Measurements from ENCODE around the gene CARD18. TPM values are rescaled to one million over a fixed set of nuclear protein-coding genes. Genes with fewer than 3 reads are reported as not detected.

The CARD18 gene
- total RNA-seq, result not detected in 2 replicates

GRCh38 chr11:105139669-105140068, at the start of gene CARD18:
CARD18 (minus strand) TSS chr11:105139769; CDS start chr11:105139726, 43 bp downstream.

Other genes starting within 250 kb of the CARD18 start
- gene CASP12, start 241.3 kb downstream of the CARD18 start, total RNA-seq, result under 0.01 TPM in 1 of 2 replicates, not detected in the other
- gene CASP4, start 171.2 kb downstream of the CARD18 start, total RNA-seq, result 130 and 176 TPM in 2 replicates
- not detected in 2 replicates for gene CASP5, start 116.6 kb downstream of the CARD18 start, total RNA-seq
- 7.1 and 14.7 TPM in 2 replicates for gene CASP1, start 104.6 kb downstream of the CARD18 start, total RNA-seq
- gene CARD16, start 94.4 kb downstream of the CARD18 start, total RNA-seq, result 6.1 and 6.5 TPM in 2 replicates

Data from regular cardiac myocyte (primary cell).